VCaP (cell line): ENCODE measurements around the gene AGTRAP.
A peak's percentile ranks its signal among the peaks of the same experiment; 100 is the strongest.

Experiments used
- H3K27ac ChIP-seq: fragments of 450-650 bp; 2 replicates; pipeline ENCODE4 v1.5.1; 2017
- CTCF ChIP-seq: fragments of 450-650 bp; conservative IDR thresholded peaks from 2 replicates; pipeline ENCODE4 v1.5.1; 2017; ENCODE audit warnings: mild to moderate bottlenecking, moderate library complexity

Gene AGTRAP

DNA sequence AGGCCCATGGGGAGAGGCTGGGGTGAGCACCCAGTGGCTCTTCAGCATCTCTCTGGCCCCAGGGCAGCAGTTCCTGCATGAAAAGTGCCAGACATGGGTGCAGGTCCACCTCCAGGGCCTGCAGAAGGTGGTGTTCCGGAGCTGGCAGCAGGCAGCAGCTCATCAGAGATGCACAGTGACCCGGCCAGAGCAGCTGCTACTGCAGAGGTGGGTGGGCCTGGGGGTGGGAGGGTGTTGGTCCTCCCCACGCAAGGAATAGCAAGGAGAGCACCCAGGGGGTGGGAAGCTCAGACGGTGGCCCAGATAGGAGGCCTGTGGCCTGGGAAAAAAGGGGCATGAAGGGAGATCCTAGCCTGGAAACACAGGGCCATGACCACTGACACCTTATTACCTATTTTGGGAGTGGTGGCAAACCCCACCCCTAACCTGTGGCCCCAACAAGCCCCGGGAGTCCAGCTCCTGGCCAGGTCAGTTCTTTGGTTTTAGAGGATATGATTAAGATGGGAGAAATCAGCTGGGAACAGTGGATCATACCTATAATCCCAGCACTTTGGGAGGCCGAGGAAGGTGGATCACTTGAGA lies 46.3 kb downstream of the AGTRAP start:
- H3K27ac ChIP-seq = no peak overlapping the region
- TF ChIP-seq CTCF = no peak

DNA sequence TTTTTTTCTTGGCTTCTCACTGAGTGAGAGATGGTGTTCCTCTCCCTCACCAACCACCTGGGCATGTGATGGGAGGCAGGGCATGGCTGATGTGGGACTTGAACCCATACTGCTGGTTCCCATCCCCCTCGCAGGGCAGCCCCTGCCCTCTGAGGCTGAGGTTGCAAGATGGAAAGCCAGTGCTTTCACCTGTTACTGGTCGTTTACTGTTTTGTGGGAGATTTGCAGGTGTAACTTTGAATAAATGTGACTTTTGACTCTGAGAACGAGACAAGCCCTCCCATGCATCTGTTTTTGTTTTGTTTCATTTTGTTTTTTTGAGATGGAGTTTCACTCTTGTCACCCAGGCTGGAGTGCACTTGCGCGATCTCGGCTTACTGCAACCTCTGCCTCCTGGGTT lies 47.6 kb downstream of the AGTRAP start:
- no peak overlapping the region for H3K27ac ChIP-seq
- TF ChIP-seq CTCF = no peak

GRCh38 chr1:11784256-11784992 lies 48.5 kb downstream of the AGTRAP start:
- TF ChIP-seq CTCF = no peak
- H3K27ac ChIP-seq = no peak overlapping the region; the same call in 1 of the 2 replicates

DNA sequence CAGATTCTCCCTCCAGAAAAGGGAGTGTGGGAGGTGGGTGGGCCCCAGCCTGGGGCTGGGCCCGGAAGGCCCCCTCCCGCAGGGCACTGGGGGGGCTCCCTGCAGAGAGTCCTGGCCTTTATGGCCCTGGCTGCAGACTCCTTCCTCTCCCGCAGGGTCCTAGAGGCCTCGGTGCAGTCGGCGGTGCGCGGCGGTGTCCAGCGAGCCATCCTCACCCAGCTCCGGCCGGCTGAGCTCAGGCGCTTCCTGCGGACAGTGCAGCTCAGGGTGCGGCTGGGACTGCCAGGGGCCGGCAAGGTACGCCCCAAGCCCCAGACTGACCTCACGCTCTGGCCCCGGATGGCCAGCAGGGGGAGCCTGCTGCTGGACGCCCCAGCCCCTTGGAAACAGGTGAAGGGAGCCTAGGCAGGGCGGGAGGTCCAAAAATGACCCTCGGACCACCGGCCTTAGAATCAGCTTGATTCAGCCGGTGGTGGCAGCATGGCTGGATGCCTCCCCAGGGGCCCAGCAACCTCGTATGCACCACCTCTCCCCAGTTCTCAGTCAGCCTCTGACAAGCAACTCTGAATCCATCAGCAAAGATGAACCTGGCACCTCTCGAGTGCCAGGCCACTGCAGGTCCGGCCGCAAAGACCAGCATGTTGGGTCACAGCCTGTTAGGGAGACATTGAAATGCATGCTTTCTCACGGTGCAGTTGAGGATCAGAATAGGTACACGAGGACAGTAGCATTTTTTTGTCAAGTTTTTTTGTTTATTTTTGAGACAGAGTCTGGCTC lies 49.2 kb downstream of the AGTRAP start:
- no peak overlapping the region; the same call in 1 of the 2 replicates for H3K27ac ChIP-seq
- peak; percentile 88 for TF ChIP-seq CTCF

DNA sequence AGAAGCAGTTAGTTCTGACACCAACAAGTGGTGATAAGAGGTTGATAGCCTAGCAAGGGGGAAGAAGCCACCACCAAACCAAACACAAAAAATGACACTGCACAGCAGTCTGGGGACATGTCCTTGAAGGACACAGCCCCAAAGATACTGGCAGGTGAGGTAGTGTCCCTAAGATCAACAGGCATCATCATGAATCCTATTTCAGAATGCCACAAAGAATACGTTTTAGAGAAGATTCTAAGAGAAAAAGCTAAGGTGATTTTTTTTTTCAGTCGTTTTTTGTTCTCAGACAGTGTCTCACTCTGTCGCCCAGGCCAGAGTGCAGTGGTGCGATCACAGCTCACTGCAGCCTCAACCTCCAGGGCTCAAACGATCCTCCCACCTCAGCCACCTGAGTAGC lies 50.2 kb downstream of the AGTRAP start:
- no peak for TF ChIP-seq CTCF
- H3K27ac ChIP-seq = no peak overlapping the region

- TF ChIP-seq CTCF = no peak
- H3K27ac ChIP-seq = no peak overlapping the region
These were observed 51.4 kb downstream of the AGTRAP start for GRCh38 chr1:11787251-11787803.

- no peak for TF ChIP-seq CTCF
- H3K27ac ChIP-seq = no peak overlapping the region
These were observed 52.0 kb downstream of the AGTRAP start for GRCh38 chr1:11787804-11788436.
